ENCODE results near the gene PNMA6F. TPM values are rescaled to one million over a fixed set of nuclear protein-coding genes. Genes with fewer than 3 reads are reported as not detected.

The PNMA6F gene
- total RNA-seq, 1 donor from 2014 or later = not detected

GRCh38 chrX:153352858-153353257 is 31.3 kb upstream of the PNMA6F start:
- H3K9me3 ChIP-seq (ENCODE audit: control insufficient read depth in 3 of 3, low read length in 3 of 3) = no peaks in the 10 kb centered on the region
- peaks cover 2 to 10% (median 5%) of the 10 kb centered on the region in 3 donors for H3K36me3 ChIP-seq (ENCODE audit: control insufficient read depth in 3 of 3, insufficient read depth in 3 of 3, low read length in 3 of 3)
- H3K27me3 ChIP-seq (ENCODE audit: control insufficient read depth in 3 of 3, insufficient read depth in 3 of 3, low read length in 3 of 3) = peaks cover 0 to 6% (median 0%) of the 10 kb centered on the region in 3 donors
- H3K9ac ChIP-seq (ENCODE audit: low read depth in 1 of 3, low read length in 3 of 3) = no peak overlapping the region
- no peak overlapping the region for H3K27ac ChIP-seq (ENCODE audit: low read depth, low read length)
- no peaks in the 10 kb centered on the region for H3K4me1 ChIP-seq (ENCODE audit: control insufficient read depth in 3 of 3, insufficient read depth in 3 of 3, low read length in 3 of 3)
- H3K4me3 ChIP-seq (ENCODE audit: low read length in 3 of 3) = no peak overlapping the region

DNA sequence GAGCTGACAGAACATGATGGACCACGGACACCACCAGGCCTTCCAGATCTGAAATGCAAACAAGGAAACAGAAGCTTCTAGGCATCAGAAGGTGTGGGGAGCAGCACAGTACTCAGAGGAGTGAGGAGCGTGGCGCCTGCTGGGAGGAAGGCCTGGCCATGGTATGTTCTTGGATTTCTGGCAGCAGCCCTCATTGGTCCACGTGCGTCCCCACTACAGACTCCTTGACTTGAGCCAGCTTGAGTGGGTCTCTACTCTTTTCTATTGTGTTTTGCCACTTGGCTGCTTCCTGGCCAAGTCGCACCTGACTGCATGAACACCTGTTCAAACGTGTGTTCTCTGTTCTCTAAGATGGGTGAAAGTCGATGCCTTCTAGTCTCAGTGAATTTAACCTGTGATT is 30.4 kb upstream of the PNMA6F start:
- Histone ChIP-seq H3K9me3 (ENCODE audit: control insufficient read depth in 3 of 3, low read length in 3 of 3) (no peaks in the 10 kb centered on the region), H3K9ac (ENCODE audit: low read depth in 1 of 3, low read length in 3 of 3) (no peak overlapping the region), H3K36me3 (ENCODE audit: control insufficient read depth in 3 of 3, insufficient read depth in 3 of 3, low read length in 3 of 3) (peaks cover 8 to 18% (median 12%) of the 10 kb centered on the region in 3 donors), H3K4me1 (ENCODE audit: control insufficient read depth in 3 of 3, insufficient read depth in 3 of 3, low read length in 3 of 3) (no peaks in the 10 kb centered on the region), H3K27ac (ENCODE audit: low read depth, low read length) (no peak overlapping the region), H3K27me3 (ENCODE audit: control insufficient read depth in 3 of 3, insufficient read depth in 3 of 3, low read length in 3 of 3) (peaks cover 0 to 6% (median 0%) of the 10 kb centered on the region in 3 donors), H3K4me3 (ENCODE audit: low read length in 3 of 3) (no peak overlapping the region)

DNA sequence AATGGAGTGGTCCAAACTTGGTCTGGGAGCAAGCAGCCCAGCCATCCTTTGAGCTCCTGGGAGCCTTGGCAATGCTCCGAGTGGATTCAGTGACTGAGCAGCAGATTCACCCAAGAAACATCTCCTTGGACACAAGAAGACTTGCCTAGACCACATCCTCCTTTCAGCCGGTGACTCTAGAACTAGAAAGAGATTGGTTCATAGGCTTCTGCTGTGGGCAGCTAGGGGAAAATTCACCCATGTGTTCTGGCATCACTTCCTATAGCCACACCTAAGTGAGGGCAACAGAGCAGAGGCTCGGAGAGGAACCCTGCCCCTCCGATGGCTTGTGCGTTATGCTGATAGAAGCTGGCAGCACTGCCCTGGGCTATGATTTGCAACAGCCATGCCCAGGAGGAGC is 28.4 kb upstream of the PNMA6F start:
- H3K4me1 ChIP-seq (ENCODE audit: control insufficient read depth in 3 of 3, insufficient read depth in 3 of 3, low read length in 3 of 3) = no peaks in the 10 kb centered on the region
- no peak overlapping the region for H3K27ac ChIP-seq (ENCODE audit: low read depth, low read length)
- peaks cover 0 to 6% (median 0%) of the 10 kb centered on the region in 3 donors for H3K27me3 ChIP-seq (ENCODE audit: control insufficient read depth in 3 of 3, insufficient read depth in 3 of 3, low read length in 3 of 3)
- no peaks in the 10 kb centered on the region for H3K9me3 ChIP-seq (ENCODE audit: control insufficient read depth in 3 of 3, low read length in 3 of 3)
- H3K4me3 ChIP-seq (ENCODE audit: low read length in 3 of 3) = no peak overlapping the region
- H3K36me3 ChIP-seq (ENCODE audit: control insufficient read depth in 3 of 3, insufficient read depth in 3 of 3, low read length in 3 of 3) = peaks cover 14 to 19% (median 18%) of the 10 kb centered on the region in 3 donors
- H3K9ac ChIP-seq (ENCODE audit: low read depth in 1 of 3, low read length in 3 of 3) = no peak overlapping the region

DNA sequence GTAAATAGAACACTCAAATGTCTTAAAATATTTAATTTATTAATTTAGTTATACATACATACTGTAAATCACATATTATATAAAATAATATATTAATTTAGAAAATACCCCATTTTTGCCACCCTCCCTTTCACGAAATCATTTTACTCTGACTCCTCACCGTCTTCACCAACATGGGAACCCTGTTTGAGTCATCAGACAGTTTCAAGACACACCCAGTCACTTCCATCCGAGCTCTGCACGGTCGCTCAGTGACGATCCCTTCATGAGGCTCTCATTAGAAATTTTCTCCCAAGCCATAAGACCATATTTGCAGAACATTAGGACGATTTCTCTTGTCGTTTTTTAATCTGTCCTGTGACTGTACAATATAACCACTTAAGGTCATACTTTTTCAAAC is 26.9 kb upstream of the PNMA6F start:
- Histone ChIP-seq H3K27ac (ENCODE audit: low read depth, low read length) (no peak overlapping the region), H3K4me3 (ENCODE audit: low read length in 3 of 3) (no peak overlapping the region), H3K9me3 (ENCODE audit: control insufficient read depth in 3 of 3, low read length in 3 of 3) (no peaks in the 10 kb centered on the region), H3K4me1 (ENCODE audit: control insufficient read depth in 3 of 3, insufficient read depth in 3 of 3, low read length in 3 of 3) (no peaks in the 10 kb centered on the region), H3K36me3 (ENCODE audit: control insufficient read depth in 3 of 3, insufficient read depth in 3 of 3, low read length in 3 of 3) (peaks cover 14 to 23% (median 18%) of the 10 kb centered on the region in 3 donors), H3K27me3 (ENCODE audit: control insufficient read depth in 3 of 3, insufficient read depth in 3 of 3, low read length in 3 of 3) (no peaks in the 10 kb centered on the region), H3K9ac (ENCODE audit: low read depth in 1 of 3, low read length in 3 of 3) (no peak overlapping the region)

GRCh38 chrX:153347530-153347929 is 26.0 kb upstream of the PNMA6F start:
- Histone ChIP-seq H3K4me1 (ENCODE audit: control insufficient read depth in 3 of 3, insufficient read depth in 3 of 3, low read length in 3 of 3) (no peaks in the 10 kb centered on the region), H3K4me3 (ENCODE audit: low read length in 3 of 3) (no peak overlapping the region), H3K9ac (ENCODE audit: low read depth in 1 of 3, low read length in 3 of 3) (no peak overlapping the region), H3K36me3 (ENCODE audit: control insufficient read depth in 3 of 3, insufficient read depth in 3 of 3, low read length in 3 of 3) (peaks cover 14 to 23% (median 18%) of the 10 kb centered on the region in 3 donors), H3K27me3 (ENCODE audit: control insufficient read depth in 3 of 3, insufficient read depth in 3 of 3, low read length in 3 of 3) (no peaks in the 10 kb centered on the region), H3K9me3 (ENCODE audit: control insufficient read depth in 3 of 3, low read length in 3 of 3) (no peaks in the 10 kb centered on the region), H3K27ac (ENCODE audit: low read depth, low read length) (no peak overlapping the region)

- no peak overlapping the region for H3K4me3 ChIP-seq (ENCODE audit: low read length in 3 of 3)
- H3K27ac ChIP-seq (ENCODE audit: low read depth, low read length) = no peak overlapping the region
- H3K27me3 ChIP-seq (ENCODE audit: control insufficient read depth in 3 of 3, insufficient read depth in 3 of 3, low read length in 3 of 3) = no peaks in the 10 kb centered on the region
- no peak overlapping the region for H3K9ac ChIP-seq (ENCODE audit: low read depth in 1 of 3, low read length in 3 of 3)
- H3K9me3 ChIP-seq (ENCODE audit: control insufficient read depth in 3 of 3, low read length in 3 of 3) = no peaks in the 10 kb centered on the region
- H3K4me1 ChIP-seq (ENCODE audit: control insufficient read depth in 3 of 3, insufficient read depth in 3 of 3, low read length in 3 of 3) = no peaks in the 10 kb centered on the region
- H3K36me3 ChIP-seq (ENCODE audit: control insufficient read depth in 3 of 3, insufficient read depth in 3 of 3, low read length in 3 of 3) = peaks cover 12 to 25% (median 16%) of the 10 kb centered on the region in 3 donors
These were observed 22.1 kb upstream of the PNMA6F start for GRCh38 chrX:153343674-153344073.

GRCh38 chrX:153342762-153343558 is 21.4 kb upstream of the PNMA6F start:
- Histone ChIP-seq H3K4me3 (ENCODE audit: low read length in 3 of 3) (no peak overlapping the region), H3K27me3 (ENCODE audit: control insufficient read depth in 3 of 3, insufficient read depth in 3 of 3, low read length in 3 of 3) (no peaks in the 10 kb centered on the region), H3K36me3 (ENCODE audit: control insufficient read depth in 3 of 3, insufficient read depth in 3 of 3, low read length in 3 of 3) (peaks cover 9 to 23% (median 14%) of the 10 kb centered on the region in 3 donors), H3K9me3 (ENCODE audit: control insufficient read depth in 3 of 3, low read length in 3 of 3) (no peaks in the 10 kb centered on the region), H3K9ac (ENCODE audit: low read depth in 1 of 3, low read length in 3 of 3) (no peak overlapping the region), H3K4me1 (ENCODE audit: control insufficient read depth in 3 of 3, insufficient read depth in 3 of 3, low read length in 3 of 3) (no peaks in the 10 kb centered on the region), H3K27ac (ENCODE audit: low read depth, low read length) (no peak overlapping the region)

GRCh38 chrX:153340111-153340510 is 18.5 kb upstream of the PNMA6F start:
- H3K4me3 ChIP-seq (ENCODE audit: low read length in 3 of 3) = no peak overlapping the region
- H3K9ac ChIP-seq (ENCODE audit: low read depth in 1 of 3, low read length in 3 of 3) = no peak overlapping the region
- peaks cover 0 to 5% (median under 1%) of the 10 kb centered on the region in 3 donors for H3K4me1 ChIP-seq (ENCODE audit: control insufficient read depth in 3 of 3, insufficient read depth in 3 of 3, low read length in 3 of 3)

DNA sequence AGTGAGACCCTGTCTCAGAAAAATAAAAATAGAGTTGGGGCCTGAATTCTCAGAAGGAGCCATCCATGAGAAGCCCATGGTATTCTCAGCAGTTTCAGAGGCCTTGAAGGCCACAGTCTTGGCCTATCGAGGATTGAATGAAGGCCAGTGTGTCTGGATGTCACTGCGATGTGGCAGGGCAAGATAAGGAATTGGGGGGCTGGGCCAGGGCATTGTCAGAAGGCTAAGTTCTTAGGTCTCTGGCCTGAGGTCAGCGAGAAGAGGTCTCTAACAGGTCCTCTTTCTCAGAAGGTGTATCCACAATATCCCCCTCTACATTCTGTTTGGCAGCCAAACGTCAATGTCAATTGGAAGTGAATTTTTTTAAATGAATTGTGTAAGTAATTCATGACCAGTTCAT is 18.1 kb upstream of the PNMA6F start:
- peaks cover 0 to 5% (median 3%) of the 10 kb centered on the region in 3 donors for H3K4me1 ChIP-seq (ENCODE audit: control insufficient read depth in 3 of 3, insufficient read depth in 3 of 3, low read length in 3 of 3)
- peaks cover 0 to 10% (median 2%) of the 10 kb centered on the region in 3 donors for H3K36me3 ChIP-seq (ENCODE audit: control insufficient read depth in 3 of 3, insufficient read depth in 3 of 3, low read length in 3 of 3)
- no peaks in the 10 kb centered on the region for H3K9me3 ChIP-seq (ENCODE audit: control insufficient read depth in 3 of 3, low read length in 3 of 3)
- no peak overlapping the region for H3K4me3 ChIP-seq (ENCODE audit: low read length in 3 of 3)
- no peak overlapping the region for H3K9ac ChIP-seq (ENCODE audit: low read depth in 1 of 3, low read length in 3 of 3)
- no peaks in the 10 kb centered on the region for H3K27me3 ChIP-seq (ENCODE audit: control insufficient read depth in 3 of 3, insufficient read depth in 3 of 3, low read length in 3 of 3)
- no peak overlapping the region for H3K27ac ChIP-seq (ENCODE audit: low read depth, low read length)

More at GRCh38 chrX:153340111-153340510, 18.5 kb upstream of the PNMA6F start:
- Histone ChIP-seq H3K36me3 (ENCODE audit: control insufficient read depth in 3 of 3, insufficient read depth in 3 of 3, low read length in 3 of 3) (peaks cover 0 to 13% (median 3%) of the 10 kb centered on the region in 3 donors), H3K27me3 (ENCODE audit: control insufficient read depth in 3 of 3, insufficient read depth in 3 of 3, low read length in 3 of 3) (no peaks in the 10 kb centered on the region), H3K9me3 (ENCODE audit: control insufficient read depth in 3 of 3, low read length in 3 of 3) (no peaks in the 10 kb centered on the region), H3K27ac (ENCODE audit: low read depth, low read length) (no peak overlapping the region)

GRCh38 chrX:153338836-153339235 is 17.3 kb upstream of the PNMA6F start:
- no peaks in the 10 kb centered on the region for H3K9me3 ChIP-seq (ENCODE audit: control insufficient read depth in 3 of 3, low read length in 3 of 3)
- H3K4me1 ChIP-seq (ENCODE audit: control insufficient read depth in 3 of 3, insufficient read depth in 3 of 3, low read length in 3 of 3) = peaks cover 0 to 5% (median 3%) of the 10 kb centered on the region in 3 donors
- no peak overlapping the region for H3K9ac ChIP-seq (ENCODE audit: low read depth in 1 of 3, low read length in 3 of 3)
- no peak overlapping the region for H3K4me3 ChIP-seq (ENCODE audit: low read length in 3 of 3)
- H3K27me3 ChIP-seq (ENCODE audit: control insufficient read depth in 3 of 3, insufficient read depth in 3 of 3, low read length in 3 of 3) = no peaks in the 10 kb centered on the region
- H3K27ac ChIP-seq (ENCODE audit: low read depth, low read length) = no peak overlapping the region
- H3K36me3 ChIP-seq (ENCODE audit: control insufficient read depth in 3 of 3, insufficient read depth in 3 of 3, low read length in 3 of 3) = peaks cover 0 to 8% (median 2%) of the 10 kb centered on the region in 3 donors

All from skeletal muscle tissue (tissue), 4 donors.